DOHH2 (cell line): ENCODE data around the gene MEGF11.

ENCODE experiments used
- CTCF ChIP-seq: fragments of 200-600 bp; sonication (generic); IDR thresholded peaks from one replicate; pipeline ENCODE4 v1.5.1; 2014; ENCODE audit warnings: antibody characterized with exemption, mild to moderate bottlenecking, low read depth, low read length; ENCODE audit not compliant: poor library complexity, severe bottlenecking
- EZH2phosphoT487 ChIP-seq: fragments of 200-600 bp; sonication (generic); IDR thresholded peaks from 2 replicates; pipeline ENCODE4 v1.6.1; 2017; ENCODE audit warnings: borderline replicate concordance, mild to moderate bottlenecking, antibody characterized with exemption, low read length, moderate library complexity, mixed read lengths

- no peak for TF ChIP-seq CTCF
- no peak for TF ChIP-seq EZH2phosphoT487
Observed at GRCh38 chr15:65914981-65915925, 338.3 kb downstream of the MEGF11 start.
